Neural cell (in vitro differentiated cells): ENCODE measurements around the gene PDE9A.

Experiments
- EP300 ChIP-seq: fragments of 450-650 bp; conservative IDR thresholded peaks from 2 replicates; pipeline ENCODE4 v1.6.1; 2014; ENCODE audit warnings: antibody characterized with exemption, mild to moderate bottlenecking, moderate library complexity; ENCODE audit not compliant: poor library complexity, severe bottlenecking
- EZH2 ChIP-seq: fragments of 200-600, 300-800 bp; shearing (Covaris generic), sonication (generic); IDR thresholded peaks from 2 replicates; pipeline ENCODE4 v1.6.1; 2014; ENCODE audit warnings: antibody characterized with exemption, low read length, borderline replicate concordance, mild to moderate bottlenecking; ENCODE audit not compliant: insufficient read depth, poor library complexity, severe bottlenecking
- MXI1 ChIP-seq: fragments of 450-650 bp; conservative IDR thresholded peaks from 2 replicates; pipeline ENCODE4 v1.6.1; 2014; ENCODE audit warnings: antibody characterized with exemption, mild to moderate bottlenecking; ENCODE audit not compliant: poor library complexity, severe bottlenecking
- POLR2AphosphoS5 ChIP-seq: IDR thresholded peaks from 2 replicates; pipeline ENCODE4 v1.6.1; 2012
- RAD21 ChIP-seq: fragments of 450-650 bp; conservative IDR thresholded peaks from 2 replicates; pipeline ENCODE4 v1.6.1; 2014; ENCODE audit warnings: antibody characterized with exemption, mild to moderate bottlenecking, moderate library complexity
- SMC3 ChIP-seq: fragments of 450-650 bp; conservative IDR thresholded peaks from 2 replicates; pipeline ENCODE4 v1.6.1; 2014; ENCODE audit warnings: antibody characterized with exemption, mild to moderate bottlenecking, moderate library complexity; ENCODE audit not compliant: poor library complexity
- TAF1 ChIP-seq: IDR thresholded peaks from 2 replicates; pipeline ENCODE4 v1.6.1; 2012; ENCODE audit warnings: low read depth
- TF ChIP-seq, protein P1 (sequence below): fragments of 450-650 bp; IDR thresholded peaks from 2 replicates; pipeline ENCODE4 v1.5.1; 2014; ENCODE audit warnings: antibody characterized with exemption, mild to moderate bottlenecking, moderate library complexity; ENCODE audit not compliant: poor library complexity, severe bottlenecking
- TF ChIP-seq, protein P2 (sequence below): IDR thresholded peaks from 2 replicates; pipeline ENCODE4 v1.6.1; 2012; ENCODE audit warnings: borderline replicate concordance

DNA sequence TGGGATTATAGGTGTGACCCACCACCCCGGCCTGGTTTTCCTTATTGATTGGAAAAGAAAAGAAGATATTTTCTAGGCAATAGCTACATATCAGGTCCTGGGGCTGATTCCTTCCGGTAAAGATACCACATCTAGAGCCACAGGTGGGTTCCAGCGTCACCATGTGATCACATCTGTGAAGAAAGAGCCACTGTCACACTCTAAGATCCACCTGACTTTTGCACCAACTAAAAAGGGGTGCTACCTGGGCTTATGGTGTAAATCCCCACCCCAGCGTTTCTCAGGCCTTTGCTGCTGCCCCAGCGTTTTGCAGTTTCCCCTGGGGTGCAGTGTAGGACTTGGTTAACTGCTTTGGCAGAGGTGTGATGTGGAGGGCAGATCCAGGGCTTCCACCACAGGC lies 22.3 kb upstream of the PDE9A start:
- TF ChIP-seq SMC3 (no peak), EP300 (no peak), EZH2 (no peak), RAD21 (no peak), POLR2AphosphoS5 (no peak), TAF1 (no peak), MXI1 (no peak)
- TF ChIP-seq, protein P1, sequence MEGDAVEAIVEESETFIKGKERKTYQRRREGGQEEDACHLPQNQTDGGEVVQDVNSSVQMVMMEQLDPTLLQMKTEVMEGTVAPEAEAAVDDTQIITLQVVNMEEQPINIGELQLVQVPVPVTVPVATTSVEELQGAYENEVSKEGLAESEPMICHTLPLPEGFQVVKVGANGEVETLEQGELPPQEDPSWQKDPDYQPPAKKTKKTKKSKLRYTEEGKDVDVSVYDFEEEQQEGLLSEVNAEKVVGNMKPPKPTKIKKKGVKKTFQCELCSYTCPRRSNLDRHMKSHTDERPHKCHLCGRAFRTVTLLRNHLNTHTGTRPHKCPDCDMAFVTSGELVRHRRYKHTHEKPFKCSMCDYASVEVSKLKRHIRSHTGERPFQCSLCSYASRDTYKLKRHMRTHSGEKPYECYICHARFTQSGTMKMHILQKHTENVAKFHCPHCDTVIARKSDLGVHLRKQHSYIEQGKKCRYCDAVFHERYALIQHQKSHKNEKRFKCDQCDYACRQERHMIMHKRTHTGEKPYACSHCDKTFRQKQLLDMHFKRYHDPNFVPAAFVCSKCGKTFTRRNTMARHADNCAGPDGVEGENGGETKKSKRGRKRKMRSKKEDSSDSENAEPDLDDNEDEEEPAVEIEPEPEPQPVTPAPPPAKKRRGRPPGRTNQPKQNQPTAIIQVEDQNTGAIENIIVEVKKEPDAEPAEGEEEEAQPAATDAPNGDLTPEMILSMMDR = no peak
- TF ChIP-seq, protein P2, sequence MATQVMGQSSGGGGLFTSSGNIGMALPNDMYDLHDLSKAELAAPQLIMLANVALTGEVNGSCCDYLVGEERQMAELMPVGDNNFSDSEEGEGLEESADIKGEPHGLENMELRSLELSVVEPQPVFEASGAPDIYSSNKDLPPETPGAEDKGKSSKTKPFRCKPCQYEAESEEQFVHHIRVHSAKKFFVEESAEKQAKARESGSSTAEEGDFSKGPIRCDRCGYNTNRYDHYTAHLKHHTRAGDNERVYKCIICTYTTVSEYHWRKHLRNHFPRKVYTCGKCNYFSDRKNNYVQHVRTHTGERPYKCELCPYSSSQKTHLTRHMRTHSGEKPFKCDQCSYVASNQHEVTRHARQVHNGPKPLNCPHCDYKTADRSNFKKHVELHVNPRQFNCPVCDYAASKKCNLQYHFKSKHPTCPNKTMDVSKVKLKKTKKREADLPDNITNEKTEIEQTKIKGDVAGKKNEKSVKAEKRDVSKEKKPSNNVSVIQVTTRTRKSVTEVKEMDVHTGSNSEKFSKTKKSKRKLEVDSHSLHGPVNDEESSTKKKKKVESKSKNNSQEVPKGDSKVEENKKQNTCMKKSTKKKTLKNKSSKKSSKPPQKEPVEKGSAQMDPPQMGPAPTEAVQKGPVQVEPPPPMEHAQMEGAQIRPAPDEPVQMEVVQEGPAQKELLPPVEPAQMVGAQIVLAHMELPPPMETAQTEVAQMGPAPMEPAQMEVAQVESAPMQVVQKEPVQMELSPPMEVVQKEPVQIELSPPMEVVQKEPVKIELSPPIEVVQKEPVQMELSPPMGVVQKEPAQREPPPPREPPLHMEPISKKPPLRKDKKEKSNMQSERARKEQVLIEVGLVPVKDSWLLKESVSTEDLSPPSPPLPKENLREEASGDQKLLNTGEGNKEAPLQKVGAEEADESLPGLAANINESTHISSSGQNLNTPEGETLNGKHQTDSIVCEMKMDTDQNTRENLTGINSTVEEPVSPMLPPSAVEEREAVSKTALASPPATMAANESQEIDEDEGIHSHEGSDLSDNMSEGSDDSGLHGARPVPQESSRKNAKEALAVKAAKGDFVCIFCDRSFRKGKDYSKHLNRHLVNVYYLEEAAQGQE = no peak
